Measurements from ENCODE around the gene ADGRV1.

The ADGRV1 gene

DNA sequence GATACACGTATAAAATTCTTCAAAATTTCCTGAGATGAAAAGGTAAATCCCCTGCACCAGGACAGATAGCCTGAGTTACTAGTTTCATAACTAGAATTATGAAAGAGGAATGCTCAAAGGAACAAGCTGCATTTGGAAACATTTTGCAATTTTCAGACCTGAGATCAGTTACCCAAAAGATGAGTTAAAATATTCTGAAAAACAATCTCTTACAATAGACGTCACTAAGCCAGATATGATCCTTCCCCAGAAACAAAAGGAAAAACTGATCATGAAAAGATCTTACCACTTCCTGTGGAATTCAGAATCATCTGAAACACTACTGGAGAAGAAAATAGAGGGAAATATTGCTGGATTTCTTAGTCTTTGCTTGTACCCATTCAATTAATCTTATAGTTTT, 619.9 kb downstream of the ADGRV1 start:
- no peak for DNase-seq

DNA sequence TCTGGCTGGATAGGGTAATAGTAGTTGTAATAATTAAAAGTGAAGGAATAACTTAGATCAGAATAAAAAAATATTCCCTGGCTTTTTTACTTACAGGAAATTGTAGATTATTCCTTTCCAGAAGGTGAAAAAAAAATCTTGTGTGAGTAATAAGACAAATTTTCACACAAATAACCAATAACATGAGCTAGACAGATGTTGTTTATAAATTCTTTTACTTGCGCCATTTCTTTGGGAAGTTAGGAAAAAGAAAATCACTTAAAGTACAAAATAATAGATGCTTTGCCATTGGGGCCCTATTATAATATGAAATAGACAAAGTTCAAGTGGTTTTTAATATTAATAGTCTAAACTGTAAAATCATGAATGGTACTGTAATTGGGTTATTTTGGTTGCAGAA, 620.4 kb downstream of the ADGRV1 start:
- no peak for DNase-seq

DNA sequence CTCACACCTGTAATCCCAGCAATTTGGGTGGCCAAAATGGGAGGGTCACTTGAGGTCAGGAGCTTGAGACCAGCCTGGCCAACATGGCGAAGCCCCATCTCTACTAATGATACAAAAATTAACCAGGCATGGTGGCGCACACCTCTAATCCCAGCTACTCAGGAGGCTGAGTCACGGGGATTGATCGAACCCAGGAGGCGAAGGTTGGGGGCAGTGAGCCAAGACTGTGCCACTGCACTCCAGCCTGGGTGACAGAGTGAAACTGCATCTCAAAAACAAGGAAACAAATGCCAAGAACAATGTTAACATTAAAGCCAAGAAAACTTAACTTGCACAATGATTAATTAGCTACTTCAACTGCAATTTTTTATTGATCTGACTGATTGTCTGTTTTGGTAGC, 621.9 kb downstream of the ADGRV1 start:
- no peak for DNase-seq

DNA sequence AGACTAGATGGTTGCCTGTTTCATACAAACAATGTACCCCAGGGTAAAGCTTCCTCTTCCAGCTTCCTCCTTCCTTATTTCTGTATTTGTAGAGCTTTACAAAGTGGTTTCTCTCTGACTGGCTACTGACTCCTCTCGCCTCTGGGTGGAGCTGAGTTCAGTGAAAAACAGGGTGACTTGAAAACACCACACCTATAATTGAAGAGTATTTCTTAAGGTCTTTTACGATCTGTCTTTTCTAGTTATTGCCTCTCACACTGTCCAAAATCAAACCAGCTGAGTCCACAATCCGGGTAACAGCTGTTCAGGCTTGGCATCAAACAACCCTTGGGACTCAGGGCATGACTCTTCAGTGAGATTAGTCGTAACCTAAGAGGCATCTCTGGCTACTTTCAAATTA, 624.2 kb downstream of the ADGRV1 start:
- no peak for DNase-seq

DNA sequence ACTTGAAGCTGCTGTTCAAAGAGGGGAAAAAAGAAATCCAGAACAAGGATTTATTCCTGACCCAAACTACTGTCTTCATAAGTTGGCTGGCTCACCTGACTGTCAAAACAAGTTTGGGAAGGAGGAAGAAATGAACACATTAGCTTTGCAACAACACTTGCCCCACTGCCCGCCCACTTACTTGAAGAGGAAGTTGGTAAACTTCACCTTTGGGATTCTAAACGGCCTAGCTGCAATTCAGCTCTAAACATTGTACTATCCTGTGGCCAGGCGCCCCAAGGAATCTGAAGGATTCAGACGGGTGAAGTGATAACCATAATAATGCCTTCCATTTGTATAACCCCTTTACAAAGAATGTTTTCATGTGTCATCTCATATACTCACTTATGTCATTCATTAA, 625.1 kb downstream of the ADGRV1 start:
- DNase-seq = no peak

DNA sequence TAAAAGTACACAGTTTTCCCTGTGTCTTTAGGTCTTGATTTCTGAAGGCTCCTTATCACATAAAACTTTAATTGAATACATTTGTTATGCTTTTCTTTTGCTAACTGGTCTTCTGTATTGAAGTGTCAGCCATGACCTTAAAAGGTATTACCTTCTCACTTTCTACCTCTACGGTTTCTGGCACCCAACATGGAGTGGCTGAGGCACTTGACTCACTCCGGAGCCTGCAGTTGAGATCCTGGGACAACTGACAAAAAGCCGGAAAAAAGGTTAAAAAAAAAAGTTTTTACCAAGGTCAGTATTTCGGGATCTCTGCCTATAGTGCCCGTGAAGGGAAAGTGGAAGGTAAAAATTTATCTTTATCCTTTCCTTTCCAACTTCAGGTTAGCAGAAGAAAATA, 627.5 kb downstream of the ADGRV1 start:
- DNase-seq = no peak

DNA sequence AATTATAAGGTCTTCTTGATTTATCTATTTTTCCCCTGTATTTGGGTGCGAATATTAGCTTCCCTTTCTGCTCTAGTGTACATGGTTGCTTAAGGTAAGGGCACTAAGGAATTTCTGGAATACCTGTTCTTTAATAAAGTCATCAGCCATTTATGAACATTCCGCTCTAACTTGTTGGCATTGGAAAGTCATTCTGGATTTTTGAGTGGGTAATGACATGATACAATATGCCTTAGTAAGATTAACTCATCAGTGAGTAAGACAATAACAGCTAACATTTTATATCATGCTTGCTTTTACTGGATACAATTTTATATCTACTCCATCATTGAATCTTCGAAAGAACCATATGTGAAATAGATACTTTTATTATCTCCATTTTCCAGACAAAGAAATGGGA, 628.4 kb downstream of the ADGRV1 start:
- no peak for DNase-seq

DNA sequence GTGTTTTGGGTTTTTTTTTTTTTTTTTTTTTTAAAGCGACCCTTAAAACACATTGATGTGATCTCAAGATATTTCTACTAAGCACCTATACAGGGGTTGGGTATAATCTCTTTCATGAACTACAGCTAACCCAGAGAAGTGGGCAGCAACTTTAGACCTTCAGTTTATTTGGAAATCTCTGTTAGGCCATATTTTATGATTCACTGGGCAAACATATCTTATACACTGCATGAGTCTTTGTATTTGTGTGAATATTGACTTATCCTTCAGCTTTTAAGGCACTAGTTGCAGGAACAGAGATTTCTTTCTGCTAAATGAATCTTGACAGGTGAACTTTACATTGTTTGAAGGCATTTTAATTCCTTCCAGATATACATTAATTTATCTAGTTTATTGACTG, 630.2 kb downstream of the ADGRV1 start:
- no peak for DNase-seq

DNA sequence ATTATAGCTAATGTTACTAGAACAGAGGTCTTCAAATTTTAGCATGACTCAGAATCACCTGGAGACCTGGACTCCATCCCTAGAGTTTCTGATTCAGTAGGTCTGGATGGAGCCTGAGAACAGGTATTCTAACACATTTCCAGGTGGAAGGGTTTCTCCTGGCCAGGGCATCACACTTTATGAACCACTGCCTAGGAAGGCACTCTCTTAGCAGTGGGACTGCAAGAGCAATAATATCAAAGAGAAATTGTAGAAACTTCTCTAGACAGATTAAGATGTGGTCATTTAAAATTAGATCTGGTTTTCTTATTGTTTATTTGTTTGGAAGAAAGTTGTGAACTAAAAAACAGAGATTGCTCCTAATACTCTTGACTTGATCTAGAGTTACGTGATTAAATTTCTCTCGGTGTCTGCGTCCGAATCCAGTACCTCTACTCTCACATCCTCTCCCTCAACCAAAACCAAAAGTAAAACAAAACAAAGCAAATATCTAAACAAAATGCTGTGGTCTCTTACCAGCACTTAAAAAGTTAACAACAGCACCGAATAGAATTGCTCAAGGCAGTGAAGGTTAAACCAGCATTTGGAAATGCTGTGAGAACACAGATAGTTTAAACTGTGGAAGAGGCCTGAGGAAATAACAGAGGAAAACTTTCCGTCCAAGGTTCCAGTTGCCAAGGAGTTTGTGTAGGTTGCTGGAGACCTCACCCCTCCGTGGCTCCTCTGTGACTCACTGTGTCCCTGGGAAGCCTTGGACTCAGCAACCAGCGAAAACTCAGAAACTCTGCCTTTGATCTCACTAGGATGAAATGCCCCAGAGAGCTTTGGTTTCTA, 631.1 kb downstream of the ADGRV1 start:
- no peak for DNase-seq

DNA sequence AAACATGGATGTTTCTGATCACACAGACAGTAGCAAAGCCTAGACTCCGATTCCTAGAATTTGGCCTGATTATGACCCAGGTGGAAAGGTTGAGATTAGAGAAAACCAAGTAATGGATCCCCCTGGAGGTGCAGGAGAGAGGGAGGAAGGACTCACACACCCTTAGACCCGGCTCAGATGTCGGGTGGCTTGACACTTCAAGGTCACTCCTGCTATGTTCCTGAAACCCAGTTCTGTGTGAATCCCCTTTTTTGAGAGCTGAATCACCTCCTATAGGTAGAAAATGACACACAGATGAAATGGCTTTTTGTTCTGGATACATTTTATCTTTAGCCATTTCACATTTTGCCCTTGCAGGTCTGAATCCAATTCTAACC, 631.7 kb downstream of the ADGRV1 start:
- no peak for DNase-seq

DNA sequence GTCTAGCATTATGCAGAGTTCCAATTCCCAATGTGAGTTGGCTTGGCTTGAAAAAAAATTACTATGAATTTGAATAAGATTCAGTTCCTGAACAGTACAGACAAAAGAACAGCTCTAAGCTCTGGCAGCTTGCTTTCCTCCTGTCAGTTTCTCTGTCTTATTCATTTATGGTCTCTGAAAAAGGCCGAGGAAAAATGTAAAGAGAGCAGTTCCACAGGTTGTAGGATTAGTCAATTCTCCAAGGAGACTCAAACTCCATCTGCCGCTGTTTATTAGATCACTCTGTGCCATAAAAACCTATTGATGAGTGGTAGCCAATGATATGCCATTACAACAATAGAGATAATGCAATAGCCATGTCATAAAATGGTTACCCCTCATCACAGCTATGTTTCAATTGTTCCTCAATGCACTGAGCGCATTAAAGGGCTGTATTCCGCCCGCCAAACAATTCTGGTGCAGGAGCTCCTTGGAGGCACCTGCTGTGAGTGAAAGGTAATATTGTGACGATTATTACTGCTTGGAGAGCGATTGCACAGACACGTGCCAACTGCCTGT, 636.3 kb downstream of the ADGRV1 start:
- DNase-seq = no peak

DNA sequence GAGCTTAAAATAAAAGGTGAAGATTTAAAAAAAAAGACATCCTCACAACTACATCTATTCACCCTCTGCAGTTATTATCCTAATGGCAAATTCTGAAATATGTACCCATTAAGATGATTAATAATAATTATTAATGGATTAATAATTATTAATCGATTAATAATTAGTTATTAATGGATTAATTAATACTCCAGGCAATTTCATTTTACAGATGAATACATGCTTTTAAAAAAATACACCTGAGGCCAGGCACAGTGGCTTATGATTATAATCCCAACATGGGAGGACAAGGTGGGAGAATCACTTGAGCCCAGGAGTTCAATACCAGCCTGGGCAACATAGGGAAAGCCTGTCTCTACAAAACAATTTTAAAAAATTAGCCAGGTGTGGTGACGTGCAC, 642.1 kb downstream of the ADGRV1 start:
- no peak for DNase-seq

DNA sequence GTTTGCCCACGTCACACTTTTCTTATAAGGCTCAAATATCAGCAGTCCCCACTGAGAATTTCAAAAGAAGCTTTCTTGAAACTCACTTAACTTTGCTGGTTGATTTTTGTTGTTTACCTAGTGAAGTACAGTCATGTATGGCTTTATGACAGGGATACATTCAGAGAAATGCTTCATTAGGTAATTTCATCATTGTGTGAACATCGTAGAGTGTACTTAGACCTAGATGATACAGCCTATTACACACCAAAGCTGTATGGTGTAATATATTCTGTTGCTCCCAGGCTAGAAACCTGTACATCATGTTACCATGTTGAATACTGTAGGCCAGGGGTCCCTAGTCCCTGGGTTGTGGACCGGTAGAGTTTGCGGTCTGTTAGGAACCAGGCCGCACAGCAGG, 647.5 kb downstream of the ADGRV1 start:
- DNase-seq = no peak

DNA sequence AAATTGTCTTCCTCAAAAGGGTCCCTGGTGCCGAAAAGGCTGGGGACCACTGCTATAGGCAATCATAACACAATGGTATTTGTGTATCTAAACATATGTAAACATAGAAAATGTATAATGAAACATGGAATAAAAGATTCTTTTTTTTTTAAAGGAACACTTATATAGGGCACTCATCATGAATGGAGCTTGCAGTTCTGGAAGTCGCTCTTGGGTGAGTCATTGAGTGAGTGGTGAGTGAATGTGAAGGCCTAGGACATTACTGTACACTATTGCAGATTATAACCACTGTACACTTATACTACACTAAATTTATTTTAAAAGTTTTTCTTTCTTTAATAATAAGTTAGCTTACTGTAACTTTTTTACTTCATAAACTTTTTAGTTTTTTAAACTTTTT, 648.1 kb downstream of the ADGRV1 start:
- no peak for DNase-seq

DNA sequence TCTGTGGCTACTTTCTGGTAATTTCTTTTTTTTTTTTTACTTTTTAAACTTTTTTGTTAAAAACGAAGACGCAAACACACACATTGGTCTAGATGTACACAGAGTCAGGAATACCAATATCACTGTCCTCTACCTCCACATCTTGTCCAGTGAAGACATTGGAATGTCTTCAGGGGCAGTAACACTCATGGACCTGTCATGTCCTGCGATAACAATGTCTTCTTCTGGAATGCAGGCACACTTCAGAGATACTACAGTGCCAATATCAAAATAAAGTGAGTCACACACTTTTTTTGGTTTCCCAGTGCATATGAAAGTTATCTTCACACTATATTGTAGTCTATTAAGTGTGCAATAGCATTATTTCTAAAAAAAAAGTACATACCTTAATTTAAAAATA, 648.7 kb downstream of the ADGRV1 start:
- no peak for DNase-seq

DNA sequence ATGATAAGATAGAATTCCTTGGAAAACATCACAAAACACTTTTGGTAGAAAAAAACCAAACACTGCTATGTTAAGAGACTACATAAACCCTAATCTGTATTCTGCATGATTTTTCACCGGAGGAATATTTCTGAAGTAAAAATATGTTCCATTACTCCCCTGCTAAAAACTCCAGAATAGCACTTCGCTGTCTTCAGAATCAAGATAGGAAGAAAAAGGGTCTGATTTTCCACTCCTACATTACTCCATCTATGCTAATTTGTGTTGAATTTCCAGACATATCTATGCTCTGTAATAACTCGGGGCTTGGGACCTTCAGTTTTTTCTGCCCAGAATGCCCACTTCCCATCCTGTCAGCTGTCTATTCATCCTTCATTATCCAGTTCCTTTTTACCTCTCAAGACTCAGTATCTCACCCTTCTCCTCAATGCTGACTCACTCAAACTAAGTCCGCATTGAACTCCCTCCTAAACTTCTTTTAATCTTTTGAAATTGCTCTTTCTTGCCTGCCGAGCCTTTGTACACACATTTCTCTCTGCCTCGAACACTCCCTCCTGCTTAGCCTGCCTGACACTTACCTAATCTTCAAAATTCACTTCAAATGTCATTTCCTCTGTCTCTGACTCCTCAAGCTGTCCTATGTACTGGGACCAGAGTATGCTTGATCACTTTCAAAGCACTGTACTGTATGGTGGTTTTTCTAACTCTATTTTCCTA, 653.6 kb downstream of the ADGRV1 start:
- no peak for DNase-seq

DNA sequence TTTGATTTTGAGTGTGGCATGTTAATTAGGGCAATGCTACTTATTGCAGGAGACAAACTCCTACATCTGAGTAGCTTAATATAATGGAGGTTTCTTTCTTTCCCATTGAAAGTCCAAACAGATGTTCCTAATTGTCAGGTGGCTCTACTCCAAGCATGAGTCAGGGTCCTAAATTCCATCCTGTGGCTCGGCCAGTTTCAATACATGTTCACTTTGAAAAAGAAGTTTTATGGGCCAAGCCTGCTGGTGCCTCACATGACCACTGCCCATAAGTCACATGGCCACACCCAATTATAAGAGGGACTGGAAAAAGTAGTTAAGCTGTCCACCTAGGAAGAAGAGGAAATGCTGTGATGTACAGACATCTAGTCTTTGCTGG, 654.1 kb downstream of the ADGRV1 start:
- DNase-seq = no peak

Data from effector CD4-positive, alpha-beta T cell (primary cell).